ENCODE measurements around the gene IL16. TPM values are rescaled to one million over a fixed set of nuclear protein-coding genes. Genes with fewer than 3 reads are reported as not detected.

Gene IL16
- total and polyA plus RNA-seq, 2 donors (not counting 1 experiment from before 2014, with no cell fraction given): 181 to 287 TPM

- Histone ChIP-seq H3K9me3 (ENCODE audit: control extremely low read depth in 1 of 3, control insufficient read depth in 2 of 3, insufficient read depth in 1 of 3, low read length in 2 of 3) (no peaks in the 10 kb centered on the region), H3K4me2 (replicated peaks; ENCODE audit: low read depth, low read length, poor library complexity, severe bottlenecking) (no peak overlapping the region), H2AFZ (ENCODE audit: insufficient read depth, low read depth, low read length, poor library complexity, severe bottlenecking) (no peak overlapping the region), H3K27ac (ENCODE audit: low read length in 2 of 2) (no peak overlapping the region), H3K27me3 (replicated peaks in 1 of 4; ENCODE audit: control extremely low read depth in 1 of 4, control insufficient read depth in 3 of 4, insufficient read depth in 4 of 4, low read length in 3 of 4) (no peaks in the 10 kb centered on the region), H3K9ac (ENCODE audit: low read length) (no peak overlapping the region), H3K4me3 (ENCODE audit: control extremely low read depth in 1 of 5, extremely low read depth in 1 of 5, insufficient read depth in 1 of 5, low read depth in 2 of 5, low read length in 4 of 5) (no peak overlapping the region), H4K20me1 (ENCODE audit: control insufficient read depth, insufficient read depth, low read length, poor library complexity, severe bottlenecking) (no peaks in the 10 kb centered on the region), H3K4me1 (ENCODE audit: control insufficient read depth in 2 of 2, insufficient read depth in 2 of 2, low read length in 2 of 2) (no peaks in the 10 kb centered on the region), H3K79me2 (ENCODE audit: control insufficient read depth, insufficient read depth, low read length) (no peaks in the 10 kb centered on the region), H3K36me3 (replicated peaks in 1 of 2; ENCODE audit: control extremely low read depth in 1 of 2, control insufficient read depth in 1 of 2, extremely low read depth in 1 of 2, insufficient read depth in 2 of 2, low read length in 1 of 2) (no peaks in the 10 kb centered on the region)
- TF ChIP-seq EZH2 (IDR thresholded peaks at IDR 0.05; ENCODE audit: borderline replicate concordance, insufficient read depth, low read depth, low read length, poor library complexity, severe bottlenecking): no peak
- TF ChIP-seq, protein P1, sequence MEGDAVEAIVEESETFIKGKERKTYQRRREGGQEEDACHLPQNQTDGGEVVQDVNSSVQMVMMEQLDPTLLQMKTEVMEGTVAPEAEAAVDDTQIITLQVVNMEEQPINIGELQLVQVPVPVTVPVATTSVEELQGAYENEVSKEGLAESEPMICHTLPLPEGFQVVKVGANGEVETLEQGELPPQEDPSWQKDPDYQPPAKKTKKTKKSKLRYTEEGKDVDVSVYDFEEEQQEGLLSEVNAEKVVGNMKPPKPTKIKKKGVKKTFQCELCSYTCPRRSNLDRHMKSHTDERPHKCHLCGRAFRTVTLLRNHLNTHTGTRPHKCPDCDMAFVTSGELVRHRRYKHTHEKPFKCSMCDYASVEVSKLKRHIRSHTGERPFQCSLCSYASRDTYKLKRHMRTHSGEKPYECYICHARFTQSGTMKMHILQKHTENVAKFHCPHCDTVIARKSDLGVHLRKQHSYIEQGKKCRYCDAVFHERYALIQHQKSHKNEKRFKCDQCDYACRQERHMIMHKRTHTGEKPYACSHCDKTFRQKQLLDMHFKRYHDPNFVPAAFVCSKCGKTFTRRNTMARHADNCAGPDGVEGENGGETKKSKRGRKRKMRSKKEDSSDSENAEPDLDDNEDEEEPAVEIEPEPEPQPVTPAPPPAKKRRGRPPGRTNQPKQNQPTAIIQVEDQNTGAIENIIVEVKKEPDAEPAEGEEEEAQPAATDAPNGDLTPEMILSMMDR (IDR thresholded peaks at IDR 0.05): no peak
- H3K27ac Mint-ChIP-seq: no peak overlapping the region
- ATAC-seq (ENCODE audit: low read depth) (no peak), DNase-seq (no peak)
- peaks cover 6% of the 10 kb centered on the region for H3K9me3 Mint-ChIP-seq (ENCODE audit: insufficient read depth)
- no peaks in the 10 kb centered on the region for H3K4me1 Mint-ChIP-seq
- 86% methylated on average over 2 of the region's 3 CpGs for WGBS (ENCODE audit: insufficient coverage)
- ChIA-PET CTCF (no interaction called here), POLR2A (no interaction called here)
- peaks cover 6% of the 10 kb centered on the region for H3K27me3 Mint-ChIP-seq
- no peak overlapping the region for H3K4me3 Mint-ChIP-seq
- intact Hi-C loops (cut with micrococcal nuclease): no loop called here
Measured at GRCh38 chr15:81229586-81229985, 32.9 kb downstream of the IL16 start.

GRCh38 chr15:81235276-81236123 lies 38.8 kb downstream of the IL16 start:
- CTCF ChIA-PET: no interaction called here
- 92% methylated on average over 2 of the region's 7 CpGs for WGBS (ENCODE audit: insufficient coverage)

More at GRCh38 chr15:81235276-81236123, 38.8 kb downstream of the IL16 start:
- intact Hi-C loops (cut with micrococcal nuclease): no loop called here
- Histone ChIP-seq H3K4me2 (replicated peaks; ENCODE audit: low read depth, low read length, poor library complexity, severe bottlenecking) (no peak overlapping the region), H3K36me3 (replicated peaks in 1 of 2; ENCODE audit: control extremely low read depth in 1 of 2, control insufficient read depth in 1 of 2, extremely low read depth in 1 of 2, insufficient read depth in 2 of 2, low read length in 1 of 2) (no peaks in the 10 kb centered on the region), H3K4me3 (ENCODE audit: control extremely low read depth in 1 of 5, extremely low read depth in 1 of 5, insufficient read depth in 1 of 5, low read depth in 2 of 5, low read length in 4 of 5) (no peak overlapping the region), H3K4me1 (ENCODE audit: control insufficient read depth in 2 of 2, insufficient read depth in 2 of 2, low read length in 2 of 2) (no peaks in the 10 kb centered on the region), H2AFZ (ENCODE audit: insufficient read depth, low read depth, low read length, poor library complexity, severe bottlenecking) (no peak overlapping the region), H4K20me1 (ENCODE audit: control insufficient read depth, insufficient read depth, low read length, poor library complexity, severe bottlenecking) (no peaks in the 10 kb centered on the region), H3K79me2 (ENCODE audit: control insufficient read depth, insufficient read depth, low read length) (no peaks in the 10 kb centered on the region), H3K9ac (ENCODE audit: low read length) (no peak overlapping the region), H3K27ac (ENCODE audit: low read length in 2 of 2) (no peak overlapping the region), H3K27me3 (replicated peaks in 1 of 4; ENCODE audit: control extremely low read depth in 1 of 4, control insufficient read depth in 3 of 4, insufficient read depth in 4 of 4, low read length in 3 of 4) (no peaks in the 10 kb centered on the region), H3K9me3 (ENCODE audit: control extremely low read depth in 1 of 3, control insufficient read depth in 2 of 3, insufficient read depth in 1 of 3, low read length in 2 of 3) (peaks cover 0 to 2% (median 0%) of the 10 kb centered on the region in 3 donors)
- Mint-ChIP-seq H3K4me3 (no peak overlapping the region), H3K4me1 (no peaks in the 10 kb centered on the region), H3K9me3 (ENCODE audit: insufficient read depth) (peaks cover 6% of the 10 kb centered on the region), H3K27me3 (no peaks in the 10 kb centered on the region), H3K27ac (no peak overlapping the region)
- ATAC-seq (ENCODE audit: low read depth) (no peak), DNase-seq (no peak)
- POLR2A ChIA-PET: no interaction called here
- TF ChIP-seq, protein P1 (IDR thresholded peaks at IDR 0.05): no peak
- no peak for TF ChIP-seq EZH2 (IDR thresholded peaks at IDR 0.05; ENCODE audit: borderline replicate concordance, insufficient read depth, low read depth, low read length, poor library complexity, severe bottlenecking)
